ENCODE data around the gene LRRC36.

The LRRC36 gene

DNA sequence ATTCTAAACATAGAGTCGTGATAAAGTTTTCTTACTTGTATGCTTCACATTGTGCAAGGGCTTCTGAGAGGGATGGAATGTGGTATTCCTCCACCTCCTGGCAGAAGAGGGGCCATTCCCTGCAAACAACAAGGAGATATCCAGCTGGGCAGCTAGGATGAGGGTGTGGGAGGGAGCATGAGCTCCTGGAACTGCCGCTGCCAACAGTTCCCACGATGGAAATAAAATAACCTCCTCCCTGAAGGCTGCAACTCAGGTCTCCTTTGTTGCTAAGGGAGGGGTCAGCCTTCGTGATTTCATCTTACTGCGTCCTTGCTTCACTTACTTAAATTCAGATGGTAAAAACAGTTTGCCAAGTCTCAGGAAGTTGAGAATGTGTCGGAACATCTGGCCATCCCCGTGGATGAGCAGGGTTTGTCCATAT is 31.7 kb upstream of the LRRC36 start:
- DNase-seq (ENCODE audit: low read depth), result no peak

- no peak for DNase-seq (ENCODE audit: low read depth)
Measured at GRCh38 chr16:67296420-67296819, 30.2 kb upstream of the LRRC36 start.

GRCh38 chr16:67298277-67298676 is 28.3 kb upstream of the LRRC36 start:
- no peak for DNase-seq (ENCODE audit: low read depth)

- DNase-seq (ENCODE audit: low read depth), result no peak
Measured at GRCh38 chr16:67299269-67299668, 27.3 kb upstream of the LRRC36 start.

- DNase-seq (ENCODE audit: low read depth), result no peak
Measured at GRCh38 chr16:67301080-67301782, 25.4 kb upstream of the LRRC36 start.

DNA sequence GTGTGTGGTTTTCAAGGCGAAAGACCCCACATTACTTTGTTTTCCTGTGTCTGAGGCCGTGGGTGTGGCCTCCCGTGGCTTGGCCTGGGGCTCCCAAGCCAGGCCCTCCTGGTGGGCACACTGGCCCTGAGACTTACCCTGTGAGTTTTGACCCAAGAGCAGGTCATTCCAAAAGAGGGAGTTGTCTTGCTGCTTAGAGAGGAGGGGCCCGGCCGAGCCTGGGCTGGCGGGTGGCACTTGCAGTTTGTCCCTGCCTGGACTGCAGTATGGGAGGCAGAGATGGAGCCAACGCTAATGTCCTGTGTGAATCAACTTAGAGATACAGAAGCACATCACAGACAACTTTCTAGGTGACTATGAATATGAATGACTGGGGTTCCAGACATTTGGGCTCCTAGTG is 24.5 kb upstream of the LRRC36 start:
- DNase-seq (ENCODE audit: low read depth), result no peak

GRCh38 chr16:67302970-67303369 is 23.6 kb upstream of the LRRC36 start:
- no peak for DNase-seq (ENCODE audit: low read depth)

GRCh38 chr16:67304020-67304419 is 22.6 kb upstream of the LRRC36 start:
- no peak for DNase-seq (ENCODE audit: low read depth)

- DNase-seq (ENCODE audit: low read depth), result no peak
Measured at GRCh38 chr16:67305216-67306071, 21.2 kb upstream of the LRRC36 start.

DNA sequence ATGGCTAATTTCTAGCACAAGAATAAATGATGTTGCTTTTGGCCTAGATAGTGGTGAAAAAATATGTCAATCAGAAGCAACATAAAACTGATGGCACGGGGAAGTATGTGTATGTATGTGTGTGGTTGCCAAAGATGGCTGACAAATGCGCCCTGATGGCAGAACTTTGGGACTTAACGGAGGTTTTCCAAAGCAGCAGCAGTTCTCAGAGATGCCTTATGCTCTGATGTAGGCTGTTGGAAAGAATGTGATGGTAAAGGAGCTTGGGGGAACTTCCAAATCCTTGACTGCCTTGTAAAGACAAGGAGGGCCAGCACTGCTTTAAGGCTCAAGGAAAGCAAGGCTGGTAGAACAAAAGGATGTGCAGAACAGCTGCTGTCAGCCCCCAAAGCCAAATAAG is 16.1 kb upstream of the LRRC36 start:
- DNase-seq (ENCODE audit: low read depth), result no peak

DNA sequence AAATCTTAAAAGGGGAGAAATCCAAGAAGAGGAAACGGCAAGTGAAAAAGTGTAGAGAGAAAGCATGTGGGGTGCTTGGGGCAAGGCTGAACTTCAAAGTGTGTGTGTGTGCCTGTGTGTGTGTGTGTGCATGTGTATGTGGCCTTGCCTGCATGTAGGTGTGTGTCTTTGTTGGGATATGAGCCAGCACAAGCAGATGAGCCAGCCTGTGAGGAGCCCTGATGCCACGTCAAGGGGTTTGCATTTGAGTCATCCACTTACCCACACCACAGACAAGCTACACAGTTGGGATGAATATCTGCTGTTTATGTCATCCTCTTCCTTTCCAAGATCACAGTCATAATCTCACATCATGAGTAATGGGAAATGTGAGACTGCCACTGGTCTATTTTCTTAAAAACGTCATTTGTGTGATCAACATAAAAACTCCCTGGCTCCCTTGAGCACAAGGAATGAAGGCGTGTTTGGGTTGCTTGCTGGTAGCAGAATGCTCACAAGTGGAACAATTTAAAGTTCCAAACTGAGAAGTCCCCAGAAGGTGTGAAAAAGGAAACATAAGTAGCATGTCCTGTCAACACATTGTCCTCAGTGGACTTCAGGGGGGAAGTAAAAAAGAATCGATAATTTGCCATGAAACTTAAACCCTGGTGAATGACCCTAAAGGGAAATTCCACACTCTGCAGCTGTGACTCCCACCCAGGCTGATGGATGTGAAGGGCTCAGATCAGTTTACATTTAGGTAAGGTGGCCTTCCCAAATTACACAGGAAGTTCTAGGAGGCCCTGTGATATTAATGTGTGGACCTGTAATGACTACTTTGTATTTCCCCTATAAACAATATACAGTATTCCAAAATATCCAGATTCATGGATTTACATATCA is 14.8 kb upstream of the LRRC36 start:
- peak; percentile 52 for DNase-seq (ENCODE audit: low read depth)

DNA sequence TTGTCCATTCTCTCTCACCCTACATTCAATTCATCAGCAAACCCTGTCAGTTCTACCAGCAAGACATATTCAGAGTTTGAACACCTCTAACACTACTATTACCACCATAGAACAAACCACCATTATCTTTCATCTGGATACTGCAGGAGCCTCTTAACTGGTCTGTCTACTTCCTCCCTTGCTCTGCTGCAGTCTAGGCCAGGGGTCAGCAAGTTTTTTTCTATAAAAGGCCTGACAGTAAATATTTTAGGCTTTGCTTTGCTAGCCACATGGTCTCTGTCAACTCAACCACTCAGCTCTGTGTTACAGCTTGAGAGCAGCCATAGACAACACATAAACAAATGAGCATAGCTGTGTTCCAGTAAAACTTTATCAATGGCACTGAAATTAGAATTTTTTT is 13.9 kb upstream of the LRRC36 start:
- no peak for DNase-seq (ENCODE audit: low read depth)

- no peak for DNase-seq (ENCODE audit: low read depth)
Measured at GRCh38 chr16:67317853-67318252, 8.8 kb upstream of the LRRC36 start.

- no peak for DNase-seq (ENCODE audit: low read depth)
Measured at GRCh38 chr16:67326115-67326471, 522 bp upstream of the LRRC36 start.

DNA sequence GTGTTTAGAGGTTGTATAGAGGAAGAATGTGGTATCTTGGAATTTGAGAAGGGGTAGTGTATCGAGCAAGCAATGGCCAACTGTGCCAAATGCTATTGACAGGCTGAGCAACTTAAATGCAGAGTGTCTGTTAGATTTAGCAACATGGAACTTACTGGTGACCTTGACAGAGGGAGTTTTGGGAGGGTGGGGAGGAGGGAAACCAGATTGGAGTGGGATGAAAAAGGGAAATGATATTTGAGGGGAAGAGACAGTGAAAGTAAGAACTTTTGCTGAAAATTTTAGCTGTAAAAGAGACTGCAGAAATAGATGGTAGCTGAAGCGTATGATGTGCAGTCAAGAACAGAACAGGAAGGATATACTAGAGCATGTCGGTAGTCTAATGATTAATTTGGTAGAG is 1.1 kb downstream of the LRRC36 start:
- no peak for DNase-seq (ENCODE audit: low read depth)

DNA sequence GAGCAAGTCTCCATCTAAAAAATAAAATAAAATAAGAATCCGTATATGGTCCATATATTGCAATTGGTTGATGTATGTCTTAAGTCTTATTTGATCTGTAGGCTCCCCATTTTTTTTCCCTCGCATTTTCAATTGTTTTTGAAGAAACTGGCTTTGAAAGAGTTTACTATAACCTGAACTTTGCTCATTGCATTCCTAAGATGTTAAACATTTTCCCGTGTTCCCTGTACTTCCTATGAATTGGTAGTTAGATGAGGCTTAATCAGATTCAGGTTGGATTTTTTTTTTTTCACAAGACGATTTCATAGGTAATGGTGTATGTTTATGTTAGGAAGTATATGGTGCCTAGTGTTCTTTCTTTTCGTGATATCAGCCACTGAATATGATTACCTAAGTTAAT is 3.3 kb downstream of the LRRC36 start:
- DNase-seq (ENCODE audit: low read depth), result no peak

GRCh38 chr16:67333315-67333714 is 6.7 kb downstream of the LRRC36 start:
- DNase-seq (ENCODE audit: low read depth), result no peak

DNA sequence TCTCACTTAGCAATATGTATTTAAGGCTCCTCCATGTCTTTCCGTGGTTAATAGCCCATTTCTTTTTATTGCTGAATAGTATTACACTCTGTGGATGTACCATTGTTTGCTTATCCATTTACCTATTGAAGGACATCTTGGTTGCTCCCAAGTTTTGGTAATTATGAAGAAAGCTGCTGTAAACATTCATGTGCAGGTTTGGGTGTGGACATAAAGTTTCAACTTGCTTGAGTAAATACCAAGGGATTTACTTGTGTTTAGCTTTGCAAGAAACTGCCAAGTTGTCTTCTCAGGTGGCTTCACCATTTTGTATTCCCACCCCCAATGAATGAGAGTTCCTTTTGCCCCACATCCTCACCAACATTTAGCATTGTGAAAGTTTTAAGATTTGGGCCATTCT is 9.5 kb downstream of the LRRC36 start:
- no peak for DNase-seq (ENCODE audit: low read depth)

GRCh38 chr16:67336648-67337047 is 10.0 kb downstream of the LRRC36 start:
- no peak for DNase-seq (ENCODE audit: low read depth)

GRCh38 chr16:67339453-67339852 is 12.8 kb downstream of the LRRC36 start:
- no peak for DNase-seq (ENCODE audit: low read depth)

GRCh38 chr16:67341250-67341649 is 14.6 kb downstream of the LRRC36 start:
- no peak for DNase-seq (ENCODE audit: low read depth)

DNA sequence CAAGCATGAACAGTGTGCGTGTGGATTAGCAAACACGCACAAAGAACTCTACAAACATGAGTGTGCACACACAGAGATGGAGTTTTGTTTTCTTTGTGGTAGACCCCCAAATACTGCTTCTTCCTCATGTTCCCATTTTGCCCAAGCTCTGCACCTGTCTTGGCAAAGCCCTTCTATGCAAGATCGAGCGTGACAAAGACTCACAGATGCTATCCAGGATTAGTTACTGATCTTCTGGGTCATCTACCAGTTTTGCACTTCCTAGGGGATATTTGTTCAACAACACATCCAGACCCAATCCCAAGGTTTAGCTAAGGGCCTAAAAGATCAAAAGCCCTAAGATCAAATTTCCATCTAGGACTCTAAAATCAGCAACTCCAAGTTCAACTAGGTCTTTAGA is 16.0 kb downstream of the LRRC36 start:
- no peak for DNase-seq (ENCODE audit: low read depth)

GRCh38 chr16:67345401-67345800 is 18.8 kb downstream of the LRRC36 start:
- DNase-seq (ENCODE audit: low read depth), result no peak

All from stimulated activated CD8-positive, alpha-beta memory T cell treated with anti-CD3 and anti-CD28 coated beads, Interleukin-7, amount 100 ng/mL, for 24 hours (primary cell).